Measurements from ENCODE around the gene UBN1.
"Not testable (repeated sequence)": the region's sequence is repeated elsewhere in the genome, so short reads cannot be mapped to it uniquely, and the experiment has no call there.

Gene UBN1

DNA sequence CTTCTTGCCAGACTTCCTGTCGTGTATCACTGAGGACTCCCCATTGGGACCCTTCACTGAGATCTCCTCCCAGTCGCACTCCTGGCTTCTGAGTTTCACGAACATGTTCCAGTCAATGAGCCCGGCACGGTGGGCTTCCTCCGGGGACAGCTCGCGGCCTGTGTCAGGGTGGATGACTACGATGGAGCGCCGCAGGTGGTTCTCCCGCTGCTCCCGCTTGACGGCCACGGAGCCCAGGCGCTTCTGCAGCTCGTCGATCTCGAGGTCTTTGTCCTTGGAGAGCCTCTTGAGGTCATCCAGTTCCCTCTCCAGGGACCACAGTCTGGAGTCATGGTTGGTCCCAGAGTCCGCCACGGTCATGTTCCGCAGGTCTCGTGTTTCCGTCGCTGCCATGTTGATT lies 36.2 kb downstream of the UBN1 start:
- Mint-ChIP-seq H3K9me3 (no peaks in the 10 kb centered on the region), H3K27ac (no peak overlapping the region), H3K36me3 (peaks cover 79% of the 10 kb centered on the region), H3K4me3 (no peak overlapping the region), H3K27me3 (no peaks in the 10 kb centered on the region), H3K4me1 (no peaks in the 10 kb centered on the region)
- no peak for ATAC-seq

DNA sequence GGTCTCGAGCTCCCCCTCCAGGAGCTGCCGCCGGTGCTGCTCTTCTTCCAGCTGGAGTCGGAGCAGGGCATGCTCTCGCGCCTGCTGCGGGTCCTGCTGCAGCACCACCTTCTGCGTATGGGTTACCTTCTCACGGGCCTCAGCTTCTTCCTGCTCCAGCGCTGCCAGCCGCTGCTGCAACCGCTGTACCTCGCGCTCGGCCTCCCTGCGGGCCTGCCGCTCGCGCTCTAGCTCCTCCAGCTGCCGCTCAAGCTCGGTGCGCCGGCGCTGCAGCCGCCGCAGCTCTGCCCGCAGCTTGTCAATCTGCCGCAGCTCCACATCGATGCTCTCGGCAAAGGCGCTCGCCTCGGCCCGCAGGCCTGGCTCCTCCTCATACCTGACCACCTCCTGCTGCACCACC lies 36.9 kb downstream of the UBN1 start:
- no peak overlapping the region for H3K27ac Mint-ChIP-seq
- peaks cover 72% of the 10 kb centered on the region for H3K36me3 Mint-ChIP-seq
- H3K27me3 Mint-ChIP-seq: no peaks in the 10 kb centered on the region
- H3K4me3 Mint-ChIP-seq: no peak overlapping the region
- no peaks in the 10 kb centered on the region for H3K4me1 Mint-ChIP-seq
- no peak for ATAC-seq
- no peaks in the 10 kb centered on the region for H3K9me3 Mint-ChIP-seq

DNA sequence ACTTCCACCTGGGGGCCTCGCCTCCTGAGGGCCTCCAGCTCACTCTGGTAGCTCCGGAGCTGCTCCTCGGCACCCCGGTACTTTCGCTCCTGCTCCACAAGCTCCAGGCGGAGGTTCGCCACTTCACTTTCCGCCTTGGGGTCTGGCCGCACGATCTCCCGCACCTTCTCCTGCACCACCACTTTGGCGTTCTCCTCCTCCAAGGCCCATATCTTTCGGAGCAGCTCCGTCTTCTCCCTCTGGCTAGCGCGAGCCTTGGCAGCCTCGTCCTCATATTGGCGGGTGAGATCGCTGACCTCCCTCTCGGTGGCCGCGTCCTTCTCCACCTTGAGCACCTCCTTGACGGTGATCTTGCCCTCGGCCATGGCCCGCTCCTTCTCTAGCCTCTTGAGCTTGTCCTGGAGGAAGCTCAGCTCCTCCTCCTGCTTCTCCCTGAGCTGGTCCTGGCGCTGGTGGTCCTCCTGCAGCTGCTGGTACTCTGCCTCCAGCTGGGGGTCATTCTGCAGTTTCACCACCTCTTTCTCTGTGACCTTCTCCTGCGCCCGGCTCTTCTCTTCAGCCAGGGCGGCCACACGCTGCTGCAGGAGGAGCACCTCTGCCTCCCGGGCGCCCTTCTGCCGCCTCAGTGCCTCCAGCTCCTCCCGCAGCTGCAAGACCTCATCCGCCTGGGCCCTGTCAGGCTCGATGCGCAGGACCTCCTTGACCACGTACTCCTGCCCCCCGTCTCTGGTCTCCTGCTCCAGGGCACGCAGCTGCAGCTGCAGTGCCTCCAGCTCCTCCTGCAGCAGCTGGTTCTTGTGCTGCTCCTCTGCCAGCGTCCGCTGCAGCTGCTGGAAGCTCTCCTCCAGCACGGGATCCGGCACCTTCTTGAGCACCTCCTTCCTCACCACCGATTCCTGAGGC lies 37.9 kb downstream of the UBN1 start:
- Mint-ChIP-seq H3K36me3 (peaks cover 64% of the 10 kb centered on the region), H3K9me3 (no peaks in the 10 kb centered on the region), H3K4me1 (no peaks in the 10 kb centered on the region), H3K27ac (no peak overlapping the region), H3K27me3 (no peaks in the 10 kb centered on the region), H3K4me3 (no peak overlapping the region)
- ATAC-seq: no peak

DNA sequence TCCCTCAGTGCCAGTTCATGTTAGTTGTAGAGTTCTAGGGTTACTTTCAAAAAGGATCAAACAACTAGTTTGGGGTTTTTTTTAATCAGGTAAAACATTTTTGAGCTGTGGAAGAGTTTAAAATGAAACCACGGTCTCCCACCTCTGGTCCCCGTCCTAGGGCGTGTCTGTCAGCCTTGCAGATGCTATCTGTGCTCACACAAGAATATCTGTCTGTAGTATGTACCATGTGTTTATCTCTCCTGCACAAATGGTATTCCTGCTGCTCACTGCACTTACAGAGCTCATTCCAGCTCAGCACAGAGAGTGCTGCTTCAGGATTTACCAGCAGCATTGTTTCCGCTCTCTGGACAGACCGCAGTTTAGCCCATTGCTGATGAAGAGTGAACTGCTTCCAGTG lies 38.9 kb downstream of the UBN1 start:
- Mint-ChIP-seq H3K27ac (no peak overlapping the region), H3K27me3 (no peaks in the 10 kb centered on the region), H3K4me3 (no peak overlapping the region), H3K36me3 (peaks cover 55% of the 10 kb centered on the region), H3K9me3 (no peaks in the 10 kb centered on the region), H3K4me1 (no peaks in the 10 kb centered on the region)
- no peak for ATAC-seq

DNA sequence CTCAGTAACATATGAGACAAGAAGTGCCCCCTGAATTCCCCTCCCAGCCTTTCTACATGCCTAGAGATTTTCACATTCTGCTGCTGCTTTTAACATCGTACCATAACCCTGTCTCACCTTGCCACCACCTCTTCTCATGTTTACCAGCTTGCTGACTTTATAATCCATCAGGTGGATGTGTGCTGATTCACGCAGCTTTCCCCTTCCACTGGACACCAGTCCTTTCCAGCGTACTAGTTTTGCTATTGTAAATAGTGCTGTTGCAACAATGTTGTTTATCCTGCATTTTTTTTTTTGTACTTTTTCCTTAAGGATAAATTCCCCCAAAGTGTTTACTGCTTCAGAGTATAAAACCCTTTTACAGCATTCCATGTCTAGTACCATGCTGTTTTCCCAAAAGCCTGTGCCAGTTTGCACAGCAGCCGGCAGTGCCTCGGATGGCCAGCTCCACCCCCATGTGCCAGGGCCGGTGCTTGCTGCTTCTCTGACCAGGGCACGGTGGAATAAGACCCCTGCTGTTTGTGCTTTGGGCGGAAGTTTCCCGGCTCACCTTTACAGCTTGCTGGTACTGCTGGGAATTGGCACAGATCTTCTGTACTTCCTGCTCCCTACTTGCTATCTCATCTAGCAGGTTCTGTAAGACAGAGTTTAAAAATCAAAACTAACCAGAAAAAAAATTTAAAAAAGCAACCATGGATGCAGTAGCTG lies 41.3 kb downstream of the UBN1 start:
- Mint-ChIP-seq H3K27me3 (no peaks in the 10 kb centered on the region), H3K4me3 (no peak overlapping the region), H3K36me3 (peaks cover 34% of the 10 kb centered on the region), H3K9me3 (no peaks in the 10 kb centered on the region), H3K4me1 (no peaks in the 10 kb centered on the region), H3K27ac (no peak overlapping the region)
- ATAC-seq: no peak

DNA sequence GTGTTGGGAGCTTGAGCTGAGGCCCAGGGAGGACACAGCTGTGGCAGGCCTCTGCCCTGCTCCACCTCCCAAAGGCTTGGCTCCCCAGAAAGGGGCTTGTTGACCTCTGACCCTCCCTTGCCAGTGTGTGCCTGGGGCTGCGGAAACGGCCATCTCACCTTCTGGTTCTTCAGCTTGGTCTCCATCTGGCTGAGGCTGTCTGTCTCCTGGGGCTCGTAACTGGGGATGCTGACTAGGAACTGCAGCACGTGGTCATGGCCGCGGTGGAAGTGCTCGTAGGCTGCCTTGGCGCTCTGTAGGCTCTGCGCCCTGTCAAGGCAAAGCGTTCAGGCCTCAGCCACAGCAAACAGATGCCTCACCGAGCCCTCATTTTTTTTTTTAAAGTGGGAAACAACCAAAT lies 42.7 kb downstream of the UBN1 start:
- ATAC-seq: no peak
- H3K36me3 Mint-ChIP-seq: peaks cover 20% of the 10 kb centered on the region
- no peak overlapping the region for H3K27ac Mint-ChIP-seq
- H3K9me3 Mint-ChIP-seq: no peaks in the 10 kb centered on the region
- H3K4me3 Mint-ChIP-seq: no peak overlapping the region
- no peaks in the 10 kb centered on the region for H3K4me1 Mint-ChIP-seq
- no peaks in the 10 kb centered on the region for H3K27me3 Mint-ChIP-seq

DNA sequence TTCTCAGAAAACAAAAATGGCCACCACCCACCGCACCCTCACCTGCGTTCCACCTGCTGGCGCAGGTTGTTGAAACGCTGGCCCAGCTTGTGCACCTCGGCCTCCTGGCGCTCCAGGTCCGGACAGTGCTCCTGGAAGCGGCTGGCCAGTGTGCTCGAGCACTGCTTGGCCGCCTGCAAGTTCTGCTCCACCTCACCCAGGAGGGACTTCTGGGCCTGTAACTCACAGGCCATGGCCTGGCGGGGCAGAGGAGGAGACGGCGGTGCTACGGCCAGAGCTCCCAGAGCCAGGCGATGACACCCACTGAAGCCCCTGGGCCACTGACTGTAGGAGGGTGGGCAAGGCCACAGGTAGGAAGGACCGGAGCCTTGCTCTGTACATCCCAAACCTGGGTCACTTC lies 43.4 kb downstream of the UBN1 start:
- peaks cover under 1% of the 10 kb centered on the region for H3K27me3 Mint-ChIP-seq
- no peak overlapping the region for H3K4me3 Mint-ChIP-seq
- no peaks in the 10 kb centered on the region for H3K4me1 Mint-ChIP-seq
- no peak for ATAC-seq
- no peak overlapping the region for H3K27ac Mint-ChIP-seq
- H3K36me3 Mint-ChIP-seq: peaks cover 13% of the 10 kb centered on the region
- H3K9me3 Mint-ChIP-seq: no peaks in the 10 kb centered on the region

DNA sequence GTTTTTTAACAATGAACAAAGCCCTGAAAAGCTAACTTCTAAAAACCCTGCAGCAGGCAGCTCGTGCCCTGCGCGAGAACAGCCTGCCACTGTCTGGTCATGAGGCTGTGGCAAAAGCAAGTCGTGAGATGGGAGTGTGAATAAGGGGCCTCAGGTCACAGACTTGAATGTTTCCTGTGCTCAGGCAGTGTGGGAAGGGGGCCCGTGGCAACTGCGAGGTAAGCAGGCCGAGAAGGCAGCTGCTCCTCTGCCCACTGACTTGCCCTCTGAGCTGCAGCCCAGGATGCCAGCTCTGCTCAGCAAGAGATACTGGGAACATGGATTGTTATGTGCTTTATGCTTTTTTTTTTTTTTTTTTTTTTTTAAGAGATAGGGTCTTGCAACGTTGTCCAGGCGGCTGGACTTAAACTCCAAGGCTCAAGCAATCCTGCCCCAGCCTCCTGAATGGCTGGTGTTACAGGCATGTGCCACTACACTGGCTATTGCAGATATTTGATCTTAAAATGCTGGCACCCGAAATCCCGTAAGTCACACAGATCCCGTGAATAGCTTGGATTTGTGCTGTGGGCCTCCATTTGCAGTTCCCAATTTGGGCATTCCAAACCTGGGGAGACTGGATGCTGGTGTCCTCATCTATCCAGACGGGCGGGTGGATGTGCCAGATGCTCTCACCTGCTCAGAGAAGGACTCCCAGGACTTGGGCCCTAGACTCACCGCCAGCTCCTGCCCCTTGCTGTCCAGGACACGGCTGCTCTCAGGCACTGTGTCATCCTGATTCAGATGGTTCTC lies 44.0 kb downstream of the UBN1 start:
- Mint-ChIP-seq H3K27me3 (peaks cover 7% of the 10 kb centered on the region), H3K4me1 (no peaks in the 10 kb centered on the region), H3K9me3 (no peaks in the 10 kb centered on the region), H3K36me3 (peaks cover 7% of the 10 kb centered on the region), H3K4me3 (no peak overlapping the region), H3K27ac (no peak overlapping the region)
- no peak for ATAC-seq

DNA sequence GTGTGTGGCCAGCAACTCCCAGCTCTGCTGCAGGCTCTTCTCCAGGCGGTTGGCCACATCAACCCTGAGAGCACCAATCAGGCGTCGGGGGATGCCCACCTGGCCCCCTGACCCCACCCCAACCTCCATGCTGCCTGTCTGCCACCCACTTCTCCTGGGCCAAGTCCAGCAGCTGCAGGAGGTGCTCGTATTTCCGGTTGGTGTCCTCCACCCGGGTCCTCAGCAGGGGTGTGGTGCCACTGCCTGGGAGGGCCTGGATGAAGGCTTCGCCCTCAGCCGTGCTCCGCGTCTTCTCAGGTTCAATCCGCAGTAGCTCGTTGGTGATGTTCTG lies 44.6 kb downstream of the UBN1 start:
- no peaks in the 10 kb centered on the region for H3K9me3 Mint-ChIP-seq
- ATAC-seq: no peak
- no peak overlapping the region for H3K4me3 Mint-ChIP-seq
- H3K4me1 Mint-ChIP-seq: no peaks in the 10 kb centered on the region
- peaks cover 4% of the 10 kb centered on the region for H3K36me3 Mint-ChIP-seq
- H3K27ac Mint-ChIP-seq: no peak overlapping the region
- peaks cover 11% of the 10 kb centered on the region for H3K27me3 Mint-ChIP-seq

DNA sequence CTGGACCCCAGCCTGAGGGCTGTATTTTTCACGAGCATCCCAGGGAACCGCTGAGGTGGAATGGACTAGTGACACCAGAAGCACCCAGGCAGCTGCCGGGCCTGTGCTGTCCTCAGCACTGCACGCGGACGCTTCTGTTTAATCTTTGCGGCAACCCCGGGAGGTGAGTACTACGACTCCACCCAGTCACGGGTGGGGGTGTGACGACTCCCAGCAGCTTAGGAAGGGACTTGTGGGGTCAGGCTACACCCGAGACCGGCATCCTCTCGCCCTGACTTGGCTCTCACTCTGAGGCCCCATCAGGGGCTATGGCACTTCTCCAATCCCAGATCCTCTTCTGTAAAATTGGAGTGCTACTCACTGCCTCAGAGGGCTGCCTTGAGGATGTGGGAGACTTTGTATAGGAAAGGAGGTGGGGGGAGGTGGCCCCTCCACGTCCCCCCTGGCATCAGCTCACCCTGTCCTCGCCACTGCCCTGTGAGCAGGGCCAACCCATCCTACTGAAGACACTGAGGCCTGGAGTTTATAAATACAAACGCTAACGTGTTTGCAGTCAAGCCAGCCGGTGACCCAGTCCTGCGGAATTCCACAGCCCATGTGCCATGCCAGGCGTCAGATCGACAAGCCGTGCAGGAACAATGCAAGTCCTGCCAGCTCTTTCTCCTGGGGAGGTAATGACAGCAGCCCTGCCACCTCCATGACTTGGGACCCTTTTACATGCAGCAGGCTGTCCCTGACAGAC lies 45.3 kb downstream of the UBN1 start:
- Mint-ChIP-seq H3K4me1 (no peaks in the 10 kb centered on the region), H3K4me3 (no peak overlapping the region), H3K9me3 (no peaks in the 10 kb centered on the region), H3K27me3 (peaks cover 13% of the 10 kb centered on the region), H3K27ac (no peak overlapping the region), H3K36me3 (peaks cover 4% of the 10 kb centered on the region)
- ATAC-seq: no peak

DNA sequence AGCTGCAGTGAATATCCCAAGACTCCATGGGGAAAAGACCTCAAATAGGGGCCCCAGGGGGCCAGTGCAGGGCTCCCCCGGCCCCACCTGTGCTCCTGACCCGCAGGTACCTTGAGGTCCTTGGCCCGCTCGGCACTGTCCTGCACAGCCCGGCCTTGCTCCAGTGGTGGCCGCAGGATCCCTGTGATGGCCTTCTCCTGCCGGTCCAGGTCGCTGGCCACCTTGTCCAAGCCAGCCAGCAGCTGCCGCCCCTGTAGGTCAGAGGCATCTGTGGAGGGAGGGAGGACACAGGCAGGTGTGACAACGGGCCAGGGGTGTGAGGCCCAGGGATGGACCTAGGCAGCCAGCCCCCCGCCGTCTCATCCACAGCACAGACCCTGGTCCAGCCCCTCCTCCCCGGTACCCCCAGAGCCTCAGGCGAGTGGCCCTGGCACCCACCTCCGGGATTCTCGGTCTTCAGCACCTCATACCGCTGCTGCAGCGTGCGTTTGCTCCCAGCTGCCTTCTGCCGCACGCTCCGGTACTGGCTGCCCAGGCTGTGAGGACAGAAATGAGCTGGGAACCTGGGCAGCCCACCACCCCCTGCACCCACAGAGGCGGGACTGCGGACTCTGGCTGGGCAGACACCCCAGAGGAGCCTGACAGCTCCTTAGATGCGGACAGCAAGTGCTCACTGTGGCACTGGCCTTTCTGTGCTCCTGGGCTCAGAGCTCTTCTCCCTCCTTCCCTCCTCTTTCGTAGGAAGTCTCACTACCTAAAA lies 46.0 kb downstream of the UBN1 start:
- H3K36me3 Mint-ChIP-seq: no peaks in the 10 kb centered on the region
- no peaks in the 10 kb centered on the region for H3K4me1 Mint-ChIP-seq
- ATAC-seq: no peak
- no peak overlapping the region for H3K4me3 Mint-ChIP-seq
- H3K9me3 Mint-ChIP-seq: peaks cover 2% of the 10 kb centered on the region
- no peak overlapping the region for H3K27ac Mint-ChIP-seq
- H3K27me3 Mint-ChIP-seq: peaks cover 21% of the 10 kb centered on the region

DNA sequence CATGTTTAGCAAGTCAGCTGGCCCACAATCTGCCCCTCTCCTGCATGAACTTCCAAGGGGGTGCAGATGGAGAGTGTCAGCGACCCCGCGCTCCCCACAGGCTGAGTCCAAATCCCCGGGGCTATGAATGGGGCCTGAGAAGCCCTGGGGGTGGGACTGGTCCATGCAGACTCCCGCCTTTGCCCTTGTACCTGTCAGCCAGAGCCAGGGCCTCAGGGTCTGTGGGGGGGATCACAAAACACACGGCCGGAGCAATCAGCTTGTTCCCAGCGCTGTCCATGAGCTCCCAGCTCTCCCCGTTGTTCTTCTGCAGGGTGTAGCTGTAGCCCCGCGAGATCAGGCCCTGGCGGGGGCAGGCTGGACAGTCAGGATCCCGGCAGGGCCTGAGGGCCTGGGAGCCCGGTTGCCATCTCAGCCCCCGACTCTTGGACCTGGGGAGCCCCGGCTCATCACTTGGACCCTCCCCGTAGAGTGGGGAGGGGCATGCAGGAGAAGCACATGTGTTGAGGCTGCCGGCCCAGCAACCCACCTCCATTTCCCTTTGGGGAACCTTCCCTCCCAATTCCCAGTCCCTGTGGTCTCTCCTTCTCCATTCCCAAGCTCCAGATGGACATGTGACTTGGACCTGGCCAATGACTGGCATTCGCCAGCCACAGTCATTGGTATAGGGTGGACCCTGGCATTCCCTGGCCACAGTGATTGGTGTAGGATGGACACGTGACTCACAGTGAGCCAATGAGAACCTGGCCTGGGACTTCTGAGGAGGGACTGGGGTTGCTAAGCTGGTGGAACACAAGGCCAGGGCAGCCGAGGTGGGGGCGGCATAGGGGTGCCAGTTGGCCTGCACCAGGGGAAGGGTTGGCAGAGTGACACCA lies 47.2 kb downstream of the UBN1 start:
- Mint-ChIP-seq H3K4me3 (no peak overlapping the region), H3K4me1 (no peaks in the 10 kb centered on the region), H3K36me3 (no peaks in the 10 kb centered on the region), H3K27ac (no peak overlapping the region), H3K27me3 (peaks cover 26% of the 10 kb centered on the region), H3K9me3 (peaks cover 7% of the 10 kb centered on the region)
- ATAC-seq: no peak

DNA sequence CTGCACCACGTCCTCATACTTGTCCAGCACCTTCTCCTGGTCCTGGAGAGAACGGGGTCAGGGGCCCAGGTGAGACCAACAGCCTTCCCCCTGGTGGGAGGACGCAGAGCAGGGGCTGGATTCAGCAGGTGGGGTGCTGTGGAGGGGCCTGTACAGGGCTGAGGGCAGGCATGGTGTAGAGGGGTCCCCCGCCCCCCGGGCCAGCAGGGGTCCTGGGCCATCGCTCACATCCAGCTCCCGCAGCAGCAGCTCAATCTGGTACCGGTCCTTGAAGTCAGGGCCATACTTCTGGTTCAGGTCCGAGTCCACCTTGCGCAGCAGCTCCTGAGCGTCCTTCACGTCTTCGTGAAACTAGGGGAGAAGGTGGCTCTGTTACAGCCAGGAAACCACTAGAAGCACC lies 48.1 kb downstream of the UBN1 start:
- H3K27me3 Mint-ChIP-seq: peaks cover 26% of the 10 kb centered on the region
- no peaks in the 10 kb centered on the region for H3K36me3 Mint-ChIP-seq
- H3K4me1 Mint-ChIP-seq: no peaks in the 10 kb centered on the region
- H3K27ac Mint-ChIP-seq: no peak overlapping the region
- ATAC-seq: no peak
- peaks cover 7% of the 10 kb centered on the region for H3K9me3 Mint-ChIP-seq
- H3K4me3 Mint-ChIP-seq: no peak overlapping the region

DNA sequence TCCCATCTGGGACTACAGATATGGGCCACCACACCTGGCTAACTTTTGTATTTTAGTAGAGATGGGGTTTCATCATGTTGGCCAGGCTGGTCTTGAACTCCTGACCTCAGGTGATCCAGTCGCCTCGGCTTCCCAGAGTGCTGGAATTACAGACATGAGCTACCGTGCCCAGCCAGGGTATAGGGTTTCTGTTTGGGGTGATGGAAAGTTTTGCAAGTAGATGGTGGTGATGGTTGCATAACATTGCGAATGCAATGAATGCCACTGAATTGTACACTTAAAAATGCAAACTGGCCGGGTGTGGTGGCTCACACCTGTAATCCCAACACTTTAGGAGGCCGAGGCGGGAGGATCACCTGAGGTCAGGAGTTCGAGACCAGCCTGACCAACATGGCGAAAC lies 49.5 kb downstream of the UBN1 start:
- ATAC-seq, H3K4me3 Mint-ChIP-seq, H3K4me1 Mint-ChIP-seq, H3K27ac Mint-ChIP-seq, H3K36me3 Mint-ChIP-seq, H3K9me3 Mint-ChIP-seq: not testable (repeated sequence)
- peaks cover 26% of the 10 kb centered on the region for H3K27me3 Mint-ChIP-seq

Measured in stimulated activated memory B cell treated with anti-CD40 and anti-IgM and Interleukin-4, amounts not matched to agents 10 μg/mL and 1 μg/mL and 100 μg/mL, for 72 hours (primary cell).